ENCODE measurements around the gene KIF2C.
"Not testable (repeated sequence)": the region's sequence is repeated elsewhere in the genome, so short reads cannot be mapped to it uniquely, and the experiment has no call there.

- not testable (repeated sequence) for TF ChIP-seq CTCF (IDR thresholded peaks at IDR 0.05); EZH2 (IDR thresholded peaks at IDR 0.05; ENCODE audit: borderline replicate concordance, insufficient read depth, low read depth, low read length, poor library complexity, severe bottlenecking)
These were observed 76.3 kb downstream of the KIF2C start for GRCh38 chr1:44815926-44816325.

Data from B cell (primary cell).